ENCODE results near the gene TMEM272. TPM values are rescaled to one million over a fixed set of nuclear protein-coding genes. Genes with fewer than 3 reads are reported as not detected.

The TMEM272 gene
- total and polyA plus RNA-seq, 2 of the 13 experiments (the other 11 are each of a cell fraction or from before 2014, with no cell fraction given): 0.37 to 0.62 TPM

- ChIA-PET POLR2A (no interaction called here), CTCF (ENCODE audit: low intra/inter-chr PET ratio, low total read pairs) (no interaction called here)
- no peak for FAIRE-seq
- TF ChIP-seq, protein P1, sequence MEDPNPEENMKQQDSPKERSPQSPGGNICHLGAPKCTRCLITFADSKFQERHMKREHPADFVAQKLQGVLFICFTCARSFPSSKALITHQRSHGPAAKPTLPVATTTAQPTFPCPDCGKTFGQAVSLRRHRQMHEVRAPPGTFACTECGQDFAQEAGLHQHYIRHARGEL (CRISPR knock-in tag; IDR thresholded peaks at IDR 0.05): no peak
- TF ChIP-seq, protein P2, sequence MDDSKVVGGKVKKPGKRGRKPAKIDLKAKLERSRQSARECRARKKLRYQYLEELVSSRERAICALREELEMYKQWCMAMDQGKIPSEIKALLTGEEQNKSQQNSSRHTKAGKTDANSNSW (CRISPR knock-in tag; IDR thresholded peaks at IDR 0.05; ENCODE audit: borderline replicate concordance): no peak
- TF ChIP-seq AHR (CRISPR knock-in tag; IDR thresholded peaks at IDR 0.05): no peak
- no peak for TF ChIP-seq ZNF75D (CRISPR knock-in tag; IDR thresholded peaks at IDR 0.05; ENCODE audit: borderline replicate concordance)
- TF ChIP-seq CTCF (CRISPR knock-in tag; IDR thresholded peaks at IDR 0.05): no peak
- TF ChIP-seq ARNTL (CRISPR knock-in tag; IDR thresholded peaks at IDR 0.05): no peak
- TF ChIP-seq IRF9 (CRISPR knock-in tag; IDR thresholded peaks at IDR 0.05; ENCODE audit: borderline replicate concordance): no peak
- TF ChIP-seq ZNF432 (CRISPR knock-in tag; IDR thresholded peaks at IDR 0.05; ENCODE audit: borderline replicate concordance): no peak
- TF ChIP-seq ZNF296 (CRISPR knock-in tag; conservative IDR thresholded peaks at IDR 0.05): no peak
- no peak for TF ChIP-seq ZNF383 (CRISPR knock-in tag; IDR thresholded peaks at IDR 0.05; ENCODE audit: borderline replicate concordance)
- TF ChIP-seq, protein P3, sequence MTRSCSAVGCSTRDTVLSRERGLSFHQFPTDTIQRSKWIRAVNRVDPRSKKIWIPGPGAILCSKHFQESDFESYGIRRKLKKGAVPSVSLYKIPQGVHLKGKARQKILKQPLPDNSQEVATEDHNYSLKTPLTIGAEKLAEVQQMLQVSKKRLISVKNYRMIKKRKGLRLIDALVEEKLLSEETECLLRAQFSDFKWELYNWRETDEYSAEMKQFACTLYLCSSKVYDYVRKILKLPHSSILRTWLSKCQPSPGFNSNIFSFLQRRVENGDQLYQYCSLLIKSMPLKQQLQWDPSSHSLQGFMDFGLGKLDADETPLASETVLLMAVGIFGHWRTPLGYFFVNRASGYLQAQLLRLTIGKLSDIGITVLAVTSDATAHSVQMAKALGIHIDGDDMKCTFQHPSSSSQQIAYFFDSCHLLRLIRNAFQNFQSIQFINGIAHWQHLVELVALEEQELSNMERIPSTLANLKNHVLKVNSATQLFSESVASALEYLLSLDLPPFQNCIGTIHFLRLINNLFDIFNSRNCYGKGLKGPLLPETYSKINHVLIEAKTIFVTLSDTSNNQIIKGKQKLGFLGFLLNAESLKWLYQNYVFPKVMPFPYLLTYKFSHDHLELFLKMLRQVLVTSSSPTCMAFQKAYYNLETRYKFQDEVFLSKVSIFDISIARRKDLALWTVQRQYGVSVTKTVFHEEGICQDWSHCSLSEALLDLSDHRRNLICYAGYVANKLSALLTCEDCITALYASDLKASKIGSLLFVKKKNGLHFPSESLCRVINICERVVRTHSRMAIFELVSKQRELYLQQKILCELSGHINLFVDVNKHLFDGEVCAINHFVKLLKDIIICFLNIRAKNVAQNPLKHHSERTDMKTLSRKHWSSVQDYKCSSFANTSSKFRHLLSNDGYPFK (CRISPR knock-in tag; IDR thresholded peaks at IDR 0.05; ENCODE audit: borderline replicate concordance): no peak
- TF ChIP-seq ZNF121 (CRISPR knock-in tag; IDR thresholded peaks at IDR 0.05): no peak
- TF ChIP-seq, protein P4, sequence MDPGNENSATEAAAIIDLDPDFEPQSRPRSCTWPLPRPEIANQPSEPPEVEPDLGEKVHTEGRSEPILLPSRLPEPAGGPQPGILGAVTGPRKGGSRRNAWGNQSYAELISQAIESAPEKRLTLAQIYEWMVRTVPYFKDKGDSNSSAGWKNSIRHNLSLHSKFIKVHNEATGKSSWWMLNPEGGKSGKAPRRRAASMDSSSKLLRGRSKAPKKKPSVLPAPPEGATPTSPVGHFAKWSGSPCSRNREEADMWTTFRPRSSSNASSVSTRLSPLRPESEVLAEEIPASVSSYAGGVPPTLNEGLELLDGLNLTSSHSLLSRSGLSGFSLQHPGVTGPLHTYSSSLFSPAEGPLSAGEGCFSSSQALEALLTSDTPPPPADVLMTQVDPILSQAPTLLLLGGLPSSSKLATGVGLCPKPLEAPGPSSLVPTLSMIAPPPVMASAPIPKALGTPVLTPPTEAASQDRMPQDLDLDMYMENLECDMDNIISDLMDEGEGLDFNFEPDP (CRISPR knock-in tag; conservative IDR thresholded peaks at IDR 0.05): no peak
- TF ChIP-seq PAWR (CRISPR knock-in tag; IDR thresholded peaks at IDR 0.05; ENCODE audit: borderline replicate concordance): no peak
- no peak for TF ChIP-seq NR1H2 (CRISPR knock-in tag; IDR thresholded peaks at IDR 0.05; ENCODE audit: borderline replicate concordance, low read depth)
- TF ChIP-seq IRF2 (CRISPR knock-in tag; IDR thresholded peaks at IDR 0.05): no peak
Measured at GRCh38 chr13:51818781-51819511, 26.0 kb downstream of the TMEM272 start.

More at GRCh38 chr13:51818781-51819511, 26.0 kb downstream of the TMEM272 start:
- Histone ChIP-seq H3K9ac (ENCODE audit: insufficient read depth, low read depth, low read length) (no peak overlapping the region), H4K20me1 (ENCODE audit: insufficient read depth, low read length) (no peaks in the 10 kb centered on the region), H3K27ac (ENCODE audit: extremely low read length, insufficient read depth, low read length) (no peak overlapping the region), H3K9me3 (ENCODE audit: low read length) (no peaks in the 10 kb centered on the region), H3K36me3 (replicated peaks in 1 of 2; ENCODE audit: control insufficient read depth in 1 of 2, insufficient read depth in 2 of 2, low read length in 2 of 2) (no peaks in the 10 kb centered on the region), H3K27me3 (ENCODE audit: control insufficient read depth in 1 of 2, insufficient read depth in 2 of 2, low read length in 2 of 2) (no peaks in the 10 kb centered on the region), H3K79me2 (ENCODE audit: insufficient read depth, low read length) (no peaks in the 10 kb centered on the region), H2AFZ (ENCODE audit: low read length) (no peak overlapping the region), H3K4me2 (ENCODE audit: low read depth, low read length) (no peak overlapping the region), H3K4me3 (replicated peaks in 1 of 3; ENCODE audit: insufficient read depth in 1 of 3, low read depth in 2 of 3, low read length in 3 of 3) (no peak overlapping the region), H3K4me1 (ENCODE audit: insufficient read depth, low read length) (peaks cover 14% of the 10 kb centered on the region)
- DNase-seq (ENCODE audit: low spot score) (no peak), ATAC-seq (no peak)
- intact Hi-C loops (cut with micrococcal nuclease; ENCODE audit: unreplicated experiment): no loop called here
- 80% methylated on average over 8 of the region's 9 CpGs for WGBS (ENCODE audit: low lambda C conversion rate)
- in situ Hi-C loops (cut with HindIII; ENCODE audit: extremely low pct_ligation_motif_present, low pct_unique_long_range_greater_than_20kb): loop anchor here (10.0 kb wide), 1 partner anchor 306 kb away; the partner anchor contains the start of gene NEK5
- no TSS peak for BruUV-seq (replicated peaks)

All from HepG2 (cell line).